Lower leg skin (tissue), 3 donors: ENCODE data around the gene TMEM130.

Experiments
- CTCF ChIP-seq, 3 donors: fragments of 450-650 bp; IDR thresholded peaks; one replicate each; pipeline ENCODE4 v1.5.1; 2016; ENCODE audit warnings: antibody characterized with exemption in 3 of 3, mild to moderate bottlenecking in 3 of 3, moderate library complexity in 2 of 3
- POLR2A ChIP-seq, 2 donors: fragments of 450-650 bp; IDR thresholded peaks; one replicate each; pipeline ENCODE4 v1.6.1; 2016 to 2017; ENCODE audit warnings: antibody characterized with exemption in 2 of 2, mild to moderate bottlenecking in 1 of 2, moderate library complexity in 1 of 2

GRCh38 chr7:98802781-98803110 is 67.1 kb downstream of the TMEM130 start:
- TF ChIP-seq CTCF (IDR thresholded peaks at IDR 0.05) (no peak), POLR2A (IDR thresholded peaks at IDR 0.05) (no peak)
